ENCODE data around the gene ROS1.

- no peak for TF ChIP-seq POLR2A (IDR thresholded peaks at IDR 0.05; ENCODE audit: low read length)
- no peak for TF ChIP-seq GATA1 (IDR thresholded peaks at IDR 0.05; ENCODE audit: low read depth, low read length)
Measured at GRCh38 chr6:117423754-117424153, 2.0 kb downstream of the ROS1 start.

Measured in erythroblast (primary cell).